K562 (cell line): Measurements from ENCODE around the gene MPI. TPM values are rescaled to one million over a fixed set of nuclear protein-coding genes. Genes with fewer than 3 reads are reported as not detected.

Experiments used
- EGR1 ChIP-seq: fragments of 450-650 bp; conservative IDR thresholded peaks from 2 replicates; pipeline ENCODE4 v1.6.1; 2017; ENCODE audit warnings: mild to moderate bottlenecking
- HDAC2 ChIP-seq: fragments of 450-650 bp; IDR thresholded peaks from 2 replicates; pipeline ENCODE4 v1.6.1; 2016; ENCODE audit warnings: mild to moderate bottlenecking
- KDM1A ChIP-seq, 2 experiments: fragments of 450-650 bp; IDR thresholded peaks; 2 replicates each; pipeline ENCODE4 v1.6.1; 2016; ENCODE audit warnings: mild to moderate bottlenecking in 2 of 2
- MAFG ChIP-seq: fragments of 450-650 bp; conservative IDR thresholded peaks from 2 replicates; pipeline ENCODE4 v1.6.1; 2016; ENCODE audit warnings: missing genetic modification characterization, missing compliant biosample characterization
- MIER1 ChIP-seq: fragments of 450-650 bp; IDR thresholded peaks from 2 replicates; pipeline ENCODE4 v1.6.1; 2016; ENCODE audit warnings: antibody characterized with exemption, mild to moderate bottlenecking, low read depth
- POU5F1 ChIP-seq: fragments of 150-350 bp; IDR thresholded peaks from 2 replicates; pipeline ENCODE4 v1.6.1; 2014; ENCODE audit warnings: borderline replicate concordance, low read length, low read depth, mild to moderate bottlenecking; ENCODE audit not compliant: partially characterized antibody
- RAD21 ChIP-seq, 2 experiments: fragments of 250-450 bp in 1 of 2; fragments of 450-650 bp in 1 of 2; sonication (Bioruptor Pico) in 1 of 2; formaldehyde crosslinking in 1 of 2; IDR thresholded peaks in 1 of 2; conservative IDR thresholded peaks in 1 of 2; 2 replicates each; pipeline versions ENCODE4 v1.4.0 to v1.8.0; 2020 to 2022; ENCODE audit warnings: mild to moderate bottlenecking in 2 of 2, moderate library complexity in 1 of 2
- SMAD3 ChIP-seq: fragments of 450-650 bp; formaldehyde crosslinking; conservative IDR thresholded peaks from 2 replicates; pipeline ENCODE4 v1.4.0; 2020; ENCODE audit warnings: mild to moderate bottlenecking
- STAG1 ChIP-seq: sonication (generic); formaldehyde crosslinking; IDR thresholded peaks from 2 replicates; pipeline ENCODE4 v1.5.0; 2020; ENCODE audit warnings: missing genetic modification reagents, borderline replicate concordance
- TAF1 ChIP-seq: IDR thresholded peaks from 2 replicates; pipeline ENCODE4 v1.6.1; 2011; ENCODE audit warnings: mild to moderate bottlenecking, low read length, moderate library complexity; ENCODE audit not compliant: insufficient read depth, control insufficient read depth, severe bottlenecking; ENCODE audit errors: extremely low read depth
- ZBTB1 ChIP-seq: sonication (generic); formaldehyde crosslinking; IDR thresholded peaks from 2 replicates; pipeline ENCODE4 v1.8.1; 2023; ENCODE audit warnings: missing genetic modification reagents, low read depth, mild to moderate bottlenecking, borderline replicate concordance
- ZNF133 ChIP-seq: fragments of 250-450 bp; sonication (Bioruptor Pico); IDR thresholded peaks from 2 replicates; pipeline ENCODE4 v1.4.0; 2020; ENCODE audit warnings: mild to moderate bottlenecking
- ZNF140 ChIP-seq: fragments of 250-450 bp; sonication (Bioruptor Pico); IDR thresholded peaks from 2 replicates; pipeline ENCODE4 v1.8.0; 2021; ENCODE audit warnings: moderate library complexity, mild to moderate bottlenecking, inconsistent platforms
- polyA plus RNA-seq, 8 experiments: library from polyadenylated mRNA; depleted of rRNA in 4 of 8; stranded (reverse) in 5 of 8; unstranded in 3 of 8; fragments of >200 nt; fragmentation: Nextera tagmentation in 2 of 8; fragmentation: Illumina TruSeq in 1 of 8; extraction: Ambion mirVana in 2 of 8; extraction: Trizol in 1 of 8; gene quantifications; 2 replicates each; pipeline versions ENCODE4 v1.2.1 to v1.2.3, GENCODE V29; 2011 to 2014; ENCODE audit warnings: inconsistent platforms in 1 of 8, missing spikeins in 1 of 8
- total RNA-seq, 7 experiments: library from RNA; depleted of rRNA in 6 of 7; stranded (reverse); fragments of >200 nt in 6 of 7; fragmentation: Illumina TruSeq in 2 of 7; extraction: Trizol in 2 of 7; gene quantifications; 2 replicates each; pipeline versions ENCODE4 v1.2.1 to v1.2.3, GENCODE V29; 2011 to 2021; ENCODE audit warnings: low replicate concordance in 1 of 7
- TF ChIP-seq, protein P1 (sequence below): fragments of 450-650 bp; IDR thresholded peaks from 2 replicates; pipeline ENCODE4 v1.6.1; 2017; ENCODE audit warnings: antibody characterized with exemption
- TF ChIP-seq, protein P2 (sequence below): fragments of 250-450 bp; sonication (Bioruptor Pico); IDR thresholded peaks from 2 replicates; pipeline ENCODE4 v1.4.0; 2020
- TF ChIP-seq, protein P3 (sequence below): fragments of 450-650 bp; formaldehyde crosslinking; IDR thresholded peaks from 2 replicates; pipeline ENCODE4 v1.4.0; 2022; ENCODE audit warnings: missing genetic modification characterization
- TF ChIP-seq, protein P4 (sequence below): fragments of 250-450 bp; sonication (Bioruptor Pico); IDR thresholded peaks from 2 replicates; pipeline ENCODE4 v1.8.0; 2022; ENCODE audit warnings: moderate library complexity, mild to moderate bottlenecking, inconsistent platforms
- TF ChIP-seq, protein P5 (sequence below): sonication (generic); formaldehyde crosslinking; IDR thresholded peaks from 2 replicates; pipeline ENCODE4 v1.8.1; 2023; ENCODE audit warnings: mild to moderate bottlenecking, missing genetic modification reagents, moderate library complexity

Gene MPI
- total and polyA plus RNA-seq, 9 of the 15 experiments (the other 6 are each of a cell fraction or from before 2014, with no cell fraction given), result 30.7 to 105 (median 40.5) TPM

DNA sequence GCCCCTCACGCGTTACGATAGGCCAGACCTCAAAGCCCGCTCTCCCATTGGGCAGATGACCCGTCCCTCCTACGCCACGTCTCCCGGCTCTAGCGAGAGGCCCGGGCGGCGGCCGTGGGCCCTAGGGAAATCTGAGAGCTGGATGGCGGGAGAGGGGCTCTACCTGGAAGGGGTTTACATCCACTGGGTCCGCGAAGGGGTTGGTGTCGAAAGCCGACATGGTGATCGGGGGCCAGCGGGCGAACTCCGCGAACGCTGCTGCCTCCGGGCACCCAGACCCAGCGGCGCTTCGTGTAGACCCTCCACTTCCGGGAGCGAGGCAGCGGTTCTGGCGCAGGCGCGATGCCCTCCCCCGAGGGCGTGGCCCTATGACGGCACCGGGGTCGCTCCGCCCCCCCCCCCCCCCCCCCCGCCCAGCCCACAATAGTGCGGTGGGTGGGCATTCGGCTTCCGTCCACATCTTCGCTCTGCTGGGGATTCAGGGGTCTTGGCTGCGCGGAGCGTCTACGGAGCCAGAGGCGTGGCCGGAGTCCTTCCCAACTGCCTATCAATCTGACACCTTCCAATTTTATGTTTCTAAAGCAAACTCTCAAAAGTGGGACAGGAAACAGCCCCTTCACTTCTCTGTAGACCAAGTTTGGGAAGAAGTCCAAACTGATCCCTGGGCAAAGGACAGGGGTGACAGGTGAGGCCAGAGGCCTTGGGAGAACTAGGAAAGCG lies 16.6 kb upstream of the MPI start, which contains the start of gene SCAMP2 (continued):
- no peak for TF ChIP-seq MAFG (tag)
- TF ChIP-seq POU5F1, result no peak
- TF ChIP-seq, protein P1, sequence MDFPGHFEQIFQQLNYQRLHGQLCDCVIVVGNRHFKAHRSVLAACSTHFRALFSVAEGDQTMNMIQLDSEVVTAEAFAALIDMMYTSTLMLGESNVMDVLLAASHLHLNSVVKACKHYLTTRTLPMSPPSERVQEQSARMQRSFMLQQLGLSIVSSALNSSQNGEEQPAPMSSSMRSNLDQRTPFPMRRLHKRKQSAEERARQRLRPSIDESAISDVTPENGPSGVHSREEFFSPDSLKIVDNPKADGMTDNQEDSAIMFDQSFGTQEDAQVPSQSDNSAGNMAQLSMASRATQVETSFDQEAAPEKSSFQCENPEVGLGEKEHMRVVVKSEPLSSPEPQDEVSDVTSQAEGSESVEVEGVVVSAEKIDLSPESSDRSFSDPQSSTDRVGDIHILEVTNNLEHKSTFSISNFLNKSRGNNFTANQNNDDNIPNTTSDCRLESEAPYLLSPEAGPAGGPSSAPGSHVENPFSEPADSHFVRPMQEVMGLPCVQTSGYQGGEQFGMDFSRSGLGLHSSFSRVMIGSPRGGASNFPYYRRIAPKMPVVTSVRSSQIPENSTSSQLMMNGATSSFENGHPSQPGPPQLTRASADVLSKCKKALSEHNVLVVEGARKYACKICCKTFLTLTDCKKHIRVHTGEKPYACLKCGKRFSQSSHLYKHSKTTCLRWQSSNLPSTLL, result no peak
- TF ChIP-seq ZNF133 (CRISPR knock-in tag), result no peak
- no peak for TF ChIP-seq RAD21 (CRISPR knock-in tag; conservative IDR thresholded peaks at IDR 0.05 in 1 of 2, IDR thresholded peaks at IDR 0.05 in 1 of 2)
- no peak for TF ChIP-seq STAG1
- TF ChIP-seq, protein P2, sequence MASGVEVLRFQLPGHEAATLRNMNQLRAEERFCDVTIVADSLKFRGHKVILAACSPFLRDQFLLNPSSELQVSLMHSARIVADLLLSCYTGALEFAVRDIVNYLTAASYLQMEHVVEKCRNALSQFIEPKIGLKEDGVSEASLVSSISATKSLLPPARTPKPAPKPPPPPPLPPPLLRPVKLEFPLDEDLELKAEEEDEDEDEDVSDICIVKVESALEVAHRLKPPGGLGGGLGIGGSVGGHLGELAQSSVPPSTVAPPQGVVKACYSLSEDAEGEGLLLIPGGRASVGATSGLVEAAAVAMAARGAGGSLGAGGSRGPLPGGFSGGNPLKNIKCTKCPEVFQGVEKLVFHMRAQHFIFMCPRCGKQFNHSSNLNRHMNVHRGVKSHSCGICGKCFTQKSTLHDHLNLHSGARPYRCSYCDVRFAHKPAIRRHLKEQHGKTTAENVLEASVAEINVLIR (CRISPR knock-in tag), result peak; percentile 50; the same call in 1 of the 2 replicates
- TF ChIP-seq, protein P3, sequence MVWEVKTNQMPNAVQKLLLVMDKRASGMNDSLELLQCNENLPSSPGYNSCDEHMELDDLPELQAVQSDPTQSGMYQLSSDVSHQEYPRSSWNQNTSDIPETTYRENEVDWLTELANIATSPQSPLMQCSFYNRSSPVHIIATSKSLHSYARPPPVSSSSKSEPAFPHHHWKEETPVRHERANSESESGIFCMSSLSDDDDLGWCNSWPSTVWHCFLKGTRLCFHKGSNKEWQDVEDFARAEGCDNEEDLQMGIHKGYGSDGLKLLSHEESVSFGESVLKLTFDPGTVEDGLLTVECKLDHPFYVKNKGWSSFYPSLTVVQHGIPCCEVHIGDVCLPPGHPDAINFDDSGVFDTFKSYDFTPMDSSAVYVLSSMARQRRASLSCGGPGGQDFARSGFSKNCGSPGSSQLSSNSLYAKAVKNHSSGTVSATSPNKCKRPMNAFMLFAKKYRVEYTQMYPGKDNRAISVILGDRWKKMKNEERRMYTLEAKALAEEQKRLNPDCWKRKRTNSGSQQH (CRISPR knock-in tag), result peak; percentile 64; the same call in 1 of the 2 replicates
- TF ChIP-seq HDAC2, result peak; percentile 60; the same call in 1 of the 2 replicates
- TF ChIP-seq ZBTB1 (CRISPR knock-in tag), result peak; percentile 64; the same call in 1 of the 2 replicates
- TF ChIP-seq, protein P4, sequence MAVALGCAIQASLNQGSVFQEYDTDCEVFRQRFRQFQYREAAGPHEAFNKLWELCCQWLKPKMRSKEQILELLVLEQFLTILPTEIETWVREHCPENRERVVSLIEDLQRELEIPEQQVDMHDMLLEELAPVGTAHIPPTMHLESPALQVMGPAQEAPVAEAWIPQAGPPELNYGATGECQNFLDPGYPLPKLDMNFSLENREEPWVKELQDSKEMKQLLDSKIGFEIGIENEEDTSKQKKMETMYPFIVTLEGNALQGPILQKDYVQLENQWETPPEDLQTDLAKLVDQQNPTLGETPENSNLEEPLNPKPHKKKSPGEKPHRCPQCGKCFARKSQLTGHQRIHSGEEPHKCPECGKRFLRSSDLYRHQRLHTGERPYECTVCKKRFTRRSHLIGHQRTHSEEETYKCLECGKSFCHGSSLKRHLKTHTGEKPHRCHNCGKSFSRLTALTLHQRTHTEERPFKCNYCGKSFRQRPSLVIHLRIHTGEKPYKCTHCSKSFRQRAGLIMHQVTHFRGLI (CRISPR knock-in tag), result no peak
- TF ChIP-seq ZNF140 (CRISPR knock-in tag), result no peak
- TF ChIP-seq, protein P5, sequence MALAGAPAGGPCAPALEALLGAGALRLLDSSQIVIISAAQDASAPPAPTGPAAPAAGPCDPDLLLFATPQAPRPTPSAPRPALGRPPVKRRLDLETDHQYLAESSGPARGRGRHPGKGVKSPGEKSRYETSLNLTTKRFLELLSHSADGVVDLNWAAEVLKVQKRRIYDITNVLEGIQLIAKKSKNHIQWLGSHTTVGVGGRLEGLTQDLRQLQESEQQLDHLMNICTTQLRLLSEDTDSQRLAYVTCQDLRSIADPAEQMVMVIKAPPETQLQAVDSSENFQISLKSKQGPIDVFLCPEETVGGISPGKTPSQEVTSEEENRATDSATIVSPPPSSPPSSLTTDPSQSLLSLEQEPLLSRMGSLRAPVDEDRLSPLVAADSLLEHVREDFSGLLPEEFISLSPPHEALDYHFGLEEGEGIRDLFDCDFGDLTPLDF, result no peak; the same call in 1 of the 2 replicates
- 0 out of 2 replicates have a peak, but pooled peaks have one; percentile 23 for TF ChIP-seq SMAD3 (CRISPR knock-in tag)
- peak; percentile 77 for TF ChIP-seq TAF1
- 0 out of 2 replicates have a peak, but pooled peaks have one; percentile 2 for TF ChIP-seq EGR1
- TF ChIP-seq KDM1A (IDR thresholded peaks at IDR 0.05), result no peak
- no peak for TF ChIP-seq MIER1
